Measurements from ENCODE around the gene BCL11A. TPM values are rescaled to one million over a fixed set of nuclear protein-coding genes. Genes with fewer than 3 reads are reported as not detected.

The BCL11A gene
- polyA plus RNA-seq, 1 donor from 2014 or later = 44.0 TPM

DNA sequence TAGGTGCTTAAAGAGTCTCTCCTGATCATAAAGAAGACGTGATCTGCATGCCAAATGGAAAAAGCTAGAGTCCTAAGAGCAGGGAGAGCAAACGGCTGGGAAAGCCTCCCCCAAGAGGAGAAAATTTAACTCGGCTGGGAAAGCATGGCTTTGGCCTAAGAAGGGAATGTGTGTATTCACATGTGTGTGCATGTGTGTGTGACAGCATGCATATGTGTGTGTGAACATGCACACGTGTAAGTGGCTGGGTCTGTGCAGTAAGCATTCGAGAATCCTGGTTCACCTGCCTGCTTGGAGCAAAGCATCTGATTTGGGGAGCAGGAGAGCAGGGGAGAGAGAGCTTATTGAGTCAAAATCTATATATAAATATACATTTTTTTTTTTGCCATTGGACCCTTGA lies 30.1 kb upstream of the BCL11A start:
- no peaks in the 10 kb centered on the region for H3K9me2 ChIP-seq (ENCODE audit: insufficient read depth, low read length)
- no peaks in the 10 kb centered on the region for H3K36me3 ChIP-seq (ENCODE audit: insufficient read depth, low read length)
- no peak overlapping the region for H3K27ac ChIP-seq (ENCODE audit: low read length)
- no peaks in the 10 kb centered on the region for H3F3A ChIP-seq (ENCODE audit: insufficient read depth, low read length, poor library complexity, severe bottlenecking)
- H3K9me3 ChIP-seq (ENCODE audit: low read length) = no peaks in the 10 kb centered on the region
- no peaks in the 10 kb centered on the region for H4K20me1 ChIP-seq (ENCODE audit: insufficient read depth)
- no peak for TF ChIP-seq EZH2 (IDR thresholded peaks at IDR 0.05; ENCODE audit: borderline replicate concordance, insufficient read depth, low read length, poor library complexity, severe bottlenecking)
- TF ChIP-seq MXI1 (conservative IDR thresholded peaks at IDR 0.05; ENCODE audit: poor library complexity, severe bottlenecking) = no peak
- TF ChIP-seq TAF1 (IDR thresholded peaks at IDR 0.05; ENCODE audit: low read depth) = no peak
- peaks cover 4% of the 10 kb centered on the region for H3K27me3 ChIP-seq (ENCODE audit: insufficient read depth, low read depth, low read length)
- no peaks in the 10 kb centered on the region for H3K79me2 ChIP-seq (replicated peaks; ENCODE audit: insufficient read depth, low read length)
- H3K9ac ChIP-seq (ENCODE audit: low read length) = no peak overlapping the region
- H3K4me3 ChIP-seq (ENCODE audit: low read length) = no peak overlapping the region
- H2AFZ ChIP-seq (ENCODE audit: low read depth, low read length) = no peak overlapping the region
- no peak overlapping the region for H3K4me2 ChIP-seq (ENCODE audit: low read length)

DNA sequence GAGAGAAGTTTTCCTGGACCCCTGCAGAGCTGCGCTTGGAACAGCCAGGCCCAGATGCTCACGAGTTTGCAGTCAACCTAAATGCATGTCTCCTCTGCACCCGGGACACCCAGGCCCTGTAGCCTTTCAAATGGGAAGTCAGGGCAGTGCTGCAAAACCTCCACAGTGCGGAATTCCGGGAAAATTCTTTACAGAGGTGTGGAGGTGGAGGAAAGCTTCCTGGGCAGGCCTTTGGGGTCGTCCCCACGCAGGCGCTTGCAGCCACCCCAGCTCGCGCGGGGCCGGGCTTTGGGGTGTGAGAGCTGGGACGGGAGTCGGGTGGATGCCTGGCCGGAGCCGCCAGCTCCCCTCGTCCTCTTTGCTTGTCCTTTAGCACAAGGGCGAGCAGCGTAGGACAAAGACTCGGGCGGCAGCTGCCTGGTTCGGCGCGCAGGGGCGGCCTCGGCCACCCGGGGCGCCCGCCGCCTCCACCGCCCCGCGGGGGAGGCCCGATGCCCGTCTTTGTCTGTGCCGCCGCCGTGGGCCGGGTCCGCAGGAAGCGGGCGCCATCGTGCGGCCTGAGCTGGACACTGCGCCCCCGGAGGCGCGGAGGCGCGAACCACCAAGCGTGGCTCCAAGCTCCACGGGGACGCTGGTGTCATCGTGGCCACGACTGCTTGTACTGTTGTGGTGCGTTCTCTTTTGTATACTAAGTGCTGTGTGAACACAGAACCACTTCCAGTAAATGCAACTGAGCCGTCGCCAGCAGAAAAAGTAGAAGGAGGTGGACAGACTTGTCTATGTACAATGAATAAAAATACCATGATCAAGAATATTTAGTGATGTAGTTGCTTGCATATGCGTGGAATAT lies 28.2 kb upstream of the BCL11A start:
- Histone ChIP-seq H3K9me3 (ENCODE audit: low read length) (no peaks in the 10 kb centered on the region), H3F3A (ENCODE audit: insufficient read depth, low read length, poor library complexity, severe bottlenecking) (no peaks in the 10 kb centered on the region), H3K9me2 (ENCODE audit: insufficient read depth, low read length) (no peaks in the 10 kb centered on the region), H3K27ac (ENCODE audit: low read length) (no peak overlapping the region), H3K79me2 (replicated peaks; ENCODE audit: insufficient read depth, low read length) (no peaks in the 10 kb centered on the region), H2AFZ (ENCODE audit: low read depth, low read length) (peak overlapping the region; percentile 51), H3K4me2 (ENCODE audit: low read length) (no peak overlapping the region), H3K4me3 (ENCODE audit: low read length) (peak overlapping the region; percentile 55), H3K27me3 (ENCODE audit: insufficient read depth, low read depth, low read length) (peaks cover 4% of the 10 kb centered on the region), H4K20me1 (ENCODE audit: insufficient read depth) (no peaks in the 10 kb centered on the region), H3K36me3 (ENCODE audit: insufficient read depth, low read length) (no peaks in the 10 kb centered on the region), H3K9ac (ENCODE audit: low read length) (peak overlapping the region; percentile 61)
- TF ChIP-seq EZH2 (IDR thresholded peaks at IDR 0.05; ENCODE audit: borderline replicate concordance, insufficient read depth, low read length, poor library complexity, severe bottlenecking) = no peak
- TF ChIP-seq, protein P1, sequence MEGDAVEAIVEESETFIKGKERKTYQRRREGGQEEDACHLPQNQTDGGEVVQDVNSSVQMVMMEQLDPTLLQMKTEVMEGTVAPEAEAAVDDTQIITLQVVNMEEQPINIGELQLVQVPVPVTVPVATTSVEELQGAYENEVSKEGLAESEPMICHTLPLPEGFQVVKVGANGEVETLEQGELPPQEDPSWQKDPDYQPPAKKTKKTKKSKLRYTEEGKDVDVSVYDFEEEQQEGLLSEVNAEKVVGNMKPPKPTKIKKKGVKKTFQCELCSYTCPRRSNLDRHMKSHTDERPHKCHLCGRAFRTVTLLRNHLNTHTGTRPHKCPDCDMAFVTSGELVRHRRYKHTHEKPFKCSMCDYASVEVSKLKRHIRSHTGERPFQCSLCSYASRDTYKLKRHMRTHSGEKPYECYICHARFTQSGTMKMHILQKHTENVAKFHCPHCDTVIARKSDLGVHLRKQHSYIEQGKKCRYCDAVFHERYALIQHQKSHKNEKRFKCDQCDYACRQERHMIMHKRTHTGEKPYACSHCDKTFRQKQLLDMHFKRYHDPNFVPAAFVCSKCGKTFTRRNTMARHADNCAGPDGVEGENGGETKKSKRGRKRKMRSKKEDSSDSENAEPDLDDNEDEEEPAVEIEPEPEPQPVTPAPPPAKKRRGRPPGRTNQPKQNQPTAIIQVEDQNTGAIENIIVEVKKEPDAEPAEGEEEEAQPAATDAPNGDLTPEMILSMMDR (IDR thresholded peaks at IDR 0.05; ENCODE audit: poor library complexity, severe bottlenecking) = peak; percentile 97
- peak; percentile 45 for TF ChIP-seq EP300 (conservative IDR thresholded peaks at IDR 0.05; ENCODE audit: poor library complexity, severe bottlenecking)
- TF ChIP-seq MXI1 (conservative IDR thresholded peaks at IDR 0.05; ENCODE audit: poor library complexity, severe bottlenecking) = peak; percentile 40
- TF ChIP-seq SMC3 (conservative IDR thresholded peaks at IDR 0.05; ENCODE audit: poor library complexity) = peak; percentile 89
- peak; percentile 96 for TF ChIP-seq RAD21 (conservative IDR thresholded peaks at IDR 0.05)
- TF ChIP-seq, protein P2, sequence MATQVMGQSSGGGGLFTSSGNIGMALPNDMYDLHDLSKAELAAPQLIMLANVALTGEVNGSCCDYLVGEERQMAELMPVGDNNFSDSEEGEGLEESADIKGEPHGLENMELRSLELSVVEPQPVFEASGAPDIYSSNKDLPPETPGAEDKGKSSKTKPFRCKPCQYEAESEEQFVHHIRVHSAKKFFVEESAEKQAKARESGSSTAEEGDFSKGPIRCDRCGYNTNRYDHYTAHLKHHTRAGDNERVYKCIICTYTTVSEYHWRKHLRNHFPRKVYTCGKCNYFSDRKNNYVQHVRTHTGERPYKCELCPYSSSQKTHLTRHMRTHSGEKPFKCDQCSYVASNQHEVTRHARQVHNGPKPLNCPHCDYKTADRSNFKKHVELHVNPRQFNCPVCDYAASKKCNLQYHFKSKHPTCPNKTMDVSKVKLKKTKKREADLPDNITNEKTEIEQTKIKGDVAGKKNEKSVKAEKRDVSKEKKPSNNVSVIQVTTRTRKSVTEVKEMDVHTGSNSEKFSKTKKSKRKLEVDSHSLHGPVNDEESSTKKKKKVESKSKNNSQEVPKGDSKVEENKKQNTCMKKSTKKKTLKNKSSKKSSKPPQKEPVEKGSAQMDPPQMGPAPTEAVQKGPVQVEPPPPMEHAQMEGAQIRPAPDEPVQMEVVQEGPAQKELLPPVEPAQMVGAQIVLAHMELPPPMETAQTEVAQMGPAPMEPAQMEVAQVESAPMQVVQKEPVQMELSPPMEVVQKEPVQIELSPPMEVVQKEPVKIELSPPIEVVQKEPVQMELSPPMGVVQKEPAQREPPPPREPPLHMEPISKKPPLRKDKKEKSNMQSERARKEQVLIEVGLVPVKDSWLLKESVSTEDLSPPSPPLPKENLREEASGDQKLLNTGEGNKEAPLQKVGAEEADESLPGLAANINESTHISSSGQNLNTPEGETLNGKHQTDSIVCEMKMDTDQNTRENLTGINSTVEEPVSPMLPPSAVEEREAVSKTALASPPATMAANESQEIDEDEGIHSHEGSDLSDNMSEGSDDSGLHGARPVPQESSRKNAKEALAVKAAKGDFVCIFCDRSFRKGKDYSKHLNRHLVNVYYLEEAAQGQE (IDR thresholded peaks at IDR 0.05; ENCODE audit: borderline replicate concordance) = no peak
- no peak for TF ChIP-seq TAF1 (IDR thresholded peaks at IDR 0.05; ENCODE audit: low read depth)
- TF ChIP-seq POLR2AphosphoS5 (IDR thresholded peaks at IDR 0.05) = no peak
